Natural killer cell treated with Interleukin-12 subunit alpha and Interleukin-12 subunit beta and Interleukin-15 and Interleukin-18, amount 100 ng/mL, for 72 hours (primary cell): Measurements from ENCODE around the gene ADD1. TPM values are rescaled to one million over a fixed set of nuclear protein-coding genes. Genes with fewer than 3 reads are reported as not detected.

Experiments
- ATAC-seq, 2 donors: fragments of 150-1000 bp; cut with Tn5 transposase in 1 of 2; sonication (Bioruptor Pico), chemical (Tn5 transposase) in 1 of 2; 2 replicates each; pipeline ENCODE4 v1.10.0; 2021
- DNase-seq: peaks from one replicate; pipeline ENCODE4 v3.0.0; 2022; ENCODE audit warnings: low spot score
- H3K27ac Mint-ChIP-seq, 2 donors: 1 replicate in 1 of 2; 2 replicates in 1 of 2; pipeline ENCODE4 v1.8.0; 2022; ENCODE audit warnings: mixed read lengths in 2 of 2, mild to moderate bottlenecking in 1 of 2, moderate library complexity in 1 of 2
- H3K27me3 Mint-ChIP-seq, 2 donors: 1 replicate in 1 of 2; 2 replicates in 1 of 2; pipeline ENCODE4 v1.8.0; 2022; ENCODE audit warnings: mixed read lengths in 2 of 2
- H3K36me3 Mint-ChIP-seq: one replicate; pipeline ENCODE4 v1.8.0; 2022; ENCODE audit warnings: mixed read lengths
- H3K4me1 Mint-ChIP-seq, 2 donors: 1 replicate in 1 of 2; 2 replicates in 1 of 2; pipeline ENCODE4 v1.8.0; 2022; ENCODE audit warnings: low read depth in 2 of 2, mixed read lengths in 2 of 2, mild to moderate bottlenecking in 1 of 2
- H3K4me3 Mint-ChIP-seq: one replicate; pipeline ENCODE4 v1.8.0; 2022; ENCODE audit warnings: mixed read lengths
- H3K9me3 Mint-ChIP-seq: 2 replicates; pipeline ENCODE4 v1.8.0; 2022; ENCODE audit warnings: mixed read lengths
- total RNA-seq, 2 donors: library from RNA; stranded (reverse); gene quantifications; one replicate each; pipeline ENCODE4 v1.2.3, GENCODE V29; 2022

The ADD1 gene
- total RNA-seq, 2 donors from 2014 or later: 259 to 291 TPM

GRCh38 chr4:2977211-2978088 lies 133.8 kb downstream of the ADD1 start:
- H3K4me1 Mint-ChIP-seq: peaks cover 2 to 5% of the 10 kb centered on the region in 2 donors
- H3K27ac Mint-ChIP-seq: no peak overlapping the region
- DNase-seq (no peak), ATAC-seq (no peak)
- H3K4me3 Mint-ChIP-seq: no peak overlapping the region
- no peaks in the 10 kb centered on the region for H3K36me3 Mint-ChIP-seq
- H3K27me3 Mint-ChIP-seq: no peaks in the 10 kb centered on the region
- H3K9me3 Mint-ChIP-seq: no peaks in the 10 kb centered on the region

Other genes starting within 250 kb of the ADD1 start
- gene TNIP2, start 87.5 kb upstream of the ADD1 start, total RNA-seq: 10 to 100 TPM; 80.9 to 89.3 TPM
- 100 to 1,000 TPM; 121 to 129 TPM for gene SH3BP2, start 50.8 kb upstream of the ADD1 start, total RNA-seq
- 100 to 1,000 TPM in 1 of 2 donors, 10 to 100 TPM in 1; 91.5 to 136 TPM for gene NOP14, start 119.6 kb downstream of the ADD1 start, total RNA-seq
- gene GRK4, start 119.7 kb downstream of the ADD1 start, total RNA-seq: 10 to 100 TPM in 1 of 2 donors, 1 to 10 TPM in 1; 8.0 to 12.1 TPM
- gene HTT-AS, start 230.7 kb downstream of the ADD1 start, total RNA-seq: not detected
- 100 to 1,000 TPM in 1 of 2 donors, 10 to 100 TPM in 1; 62.4 to 116 TPM for gene HTT, start 230.8 kb downstream of the ADD1 start, total RNA-seq